Breast epithelium (tissue), 4 donors: Measurements from ENCODE around the gene SHC3. TPM values are rescaled to one million over a fixed set of nuclear protein-coding genes. Genes with fewer than 3 reads are reported as not detected.

Source experiments
- DNase-seq, 2 donors: peaks; one replicate each; pipeline ENCODE4 v3.0.0-alpha.2; 2019; ENCODE audit warnings: low spot score in 2 of 2
- H3K27ac ChIP-seq, 2 donors: fragments of 200-600 bp; sonication (generic) in 1 of 2; one replicate each; pipeline ENCODE4 v1.5.1; 2016 to 2019; ENCODE audit warnings: mild to moderate bottlenecking in 1 of 2
- H3K27me3 ChIP-seq, 2 donors: fragments of 200-600 bp; sonication (generic) in 1 of 2; one replicate each; pipeline versions ENCODE4 v1.5.1 to v1.6.0; 2017 to 2019; ENCODE audit warnings: control low read depth in 1 of 2, mild to moderate bottlenecking in 1 of 2
- H3K36me3 ChIP-seq: fragments of 200-600 bp; one replicate; pipeline ENCODE4 v1.5.1; 2019
- H3K4me1 ChIP-seq, 2 donors: fragments of 200-600 bp; sonication (generic); one replicate each; pipeline ENCODE4 v1.5.1; 2016 to 2019; ENCODE audit warnings: control low read depth in 1 of 2
- H3K4me3 ChIP-seq, 3 donors: fragments of 200-600 bp; sonication (generic); 1 replicate in 2 of 3; 2 replicates in 1 of 3; pipeline ENCODE4 v1.5.1; 2016 to 2019; ENCODE audit warnings: mild to moderate bottlenecking in 3 of 3, moderate library complexity in 2 of 3
- H3K9me3 ChIP-seq, 2 donors: fragments of 200-600 bp; sonication (generic) in 1 of 2; one replicate each; pipeline ENCODE4 v1.5.1; 2016 to 2019; ENCODE audit warnings: control low read depth in 1 of 2
- POLR2A ChIP-seq: fragments of 450-650 bp; IDR thresholded peaks from one replicate; pipeline ENCODE4 v1.6.1; 2016; ENCODE audit warnings: antibody characterized with exemption, mild to moderate bottlenecking, moderate library complexity
- POLR2AphosphoS5 ChIP-seq, 3 donors: sonication (generic); formaldehyde crosslinking; IDR thresholded peaks; one replicate each; pipeline ENCODE4 v1.6.1; 2017; ENCODE audit warnings: antibody characterized with exemption in 3 of 3
- intact Hi-C: fragments of 100-400 bp; cut with DNase I; formaldehyde crosslinking; loops from one replicate; pipeline ENCODE4 v1.15.1; 2023; ENCODE audit warnings: low total_unique reads
- total RNA-seq, 3 donors: library from RNA; depleted of rRNA; stranded (reverse); fragments of >200 nt; gene quantifications; one replicate each; pipeline ENCODE4 v1.1.0, GENCODE V29; 2016
- TF ChIP-seq, protein P1 (sequence below), 3 donors: fragments of 450-650 bp; IDR thresholded peaks; one replicate each; pipeline ENCODE4 v1.5.1; 2016 to 2017; ENCODE audit warnings: antibody characterized with exemption in 3 of 3, mild to moderate bottlenecking in 3 of 3, moderate library complexity in 3 of 3

SHC3 gene
- total RNA-seq, 3 donors from 2014 or later, result 1.0 to 6.7 (median 2.3) TPM

DNA sequence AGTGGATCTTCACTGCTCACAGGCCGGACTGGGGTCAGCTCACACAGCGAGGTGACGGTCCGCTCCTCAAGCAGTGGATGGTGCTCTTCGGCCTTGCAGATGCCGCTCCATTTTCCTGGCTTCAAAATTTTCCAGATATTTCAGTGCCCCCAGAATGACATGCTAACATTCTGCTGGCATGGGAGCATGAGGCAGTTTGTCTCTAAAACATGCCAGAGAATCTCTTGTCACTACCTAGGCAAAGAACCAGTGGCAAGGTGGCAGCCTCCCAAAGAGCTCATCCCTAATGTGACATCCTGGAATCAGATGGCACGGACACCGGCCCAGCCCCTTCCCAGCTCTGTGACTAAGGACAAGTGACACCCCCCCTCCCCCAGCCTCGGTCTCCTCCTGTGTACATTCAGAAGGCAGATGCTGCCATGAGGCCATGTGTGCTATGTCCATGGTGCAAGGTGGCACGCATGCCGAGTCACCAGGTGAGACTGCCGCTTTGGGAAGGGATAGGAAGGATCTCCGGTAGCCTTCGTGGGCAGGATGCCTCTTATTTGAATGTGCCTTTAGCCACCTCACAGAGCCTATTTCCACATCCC, 184.7 kb downstream of the SHC3 start:
- H3K27ac ChIP-seq, result no peak overlapping the region
- peak in 1 of 2 donors; percentile 18 for DNase-seq
- no peaks in the 10 kb centered on the region for H3K27me3 ChIP-seq
- no peak for TF ChIP-seq POLR2AphosphoS5 (IDR thresholded peaks at IDR 0.05)
- TF ChIP-seq POLR2A, result no peak
- TF ChIP-seq, protein P1, sequence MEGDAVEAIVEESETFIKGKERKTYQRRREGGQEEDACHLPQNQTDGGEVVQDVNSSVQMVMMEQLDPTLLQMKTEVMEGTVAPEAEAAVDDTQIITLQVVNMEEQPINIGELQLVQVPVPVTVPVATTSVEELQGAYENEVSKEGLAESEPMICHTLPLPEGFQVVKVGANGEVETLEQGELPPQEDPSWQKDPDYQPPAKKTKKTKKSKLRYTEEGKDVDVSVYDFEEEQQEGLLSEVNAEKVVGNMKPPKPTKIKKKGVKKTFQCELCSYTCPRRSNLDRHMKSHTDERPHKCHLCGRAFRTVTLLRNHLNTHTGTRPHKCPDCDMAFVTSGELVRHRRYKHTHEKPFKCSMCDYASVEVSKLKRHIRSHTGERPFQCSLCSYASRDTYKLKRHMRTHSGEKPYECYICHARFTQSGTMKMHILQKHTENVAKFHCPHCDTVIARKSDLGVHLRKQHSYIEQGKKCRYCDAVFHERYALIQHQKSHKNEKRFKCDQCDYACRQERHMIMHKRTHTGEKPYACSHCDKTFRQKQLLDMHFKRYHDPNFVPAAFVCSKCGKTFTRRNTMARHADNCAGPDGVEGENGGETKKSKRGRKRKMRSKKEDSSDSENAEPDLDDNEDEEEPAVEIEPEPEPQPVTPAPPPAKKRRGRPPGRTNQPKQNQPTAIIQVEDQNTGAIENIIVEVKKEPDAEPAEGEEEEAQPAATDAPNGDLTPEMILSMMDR (IDR thresholded peaks at IDR 0.05), result no peak
- H3K9me3 ChIP-seq, result no peaks in the 10 kb centered on the region
- H3K4me3 ChIP-seq, result peak overlapping the region in 1 of 3 donors; percentile 13
- H3K4me1 ChIP-seq, result peaks cover 0 to 3% of the 10 kb centered on the region in 2 donors
- intact Hi-C loops, result no loop called here
- no peaks in the 10 kb centered on the region for H3K36me3 ChIP-seq

DNA sequence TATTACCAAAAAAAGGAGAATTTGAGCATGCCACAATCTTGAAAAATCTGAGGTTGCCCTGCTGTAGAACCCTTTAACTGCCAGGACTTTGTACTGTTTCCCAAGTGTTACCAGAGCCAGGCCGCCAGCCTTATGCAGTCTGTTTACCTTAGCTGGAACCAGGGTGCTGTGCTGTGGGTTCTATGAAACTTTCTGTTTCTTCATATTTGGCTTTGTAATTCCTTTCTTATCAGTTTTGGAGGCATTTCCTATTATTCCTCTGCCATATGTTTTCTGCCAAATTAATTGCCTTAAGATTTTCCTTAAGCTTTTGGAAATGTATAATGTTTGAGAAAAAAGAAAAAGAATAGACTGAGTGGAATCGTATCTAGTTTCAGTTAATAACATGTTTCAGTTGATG, 185.3 kb downstream of the SHC3 start:
- Histone ChIP-seq H3K4me1 (peaks cover 0 to 3% of the 10 kb centered on the region in 2 donors), H3K36me3 (no peaks in the 10 kb centered on the region), H3K27me3 (no peaks in the 10 kb centered on the region), H3K27ac (no peak overlapping the region), H3K4me3 (peak overlapping the region in 2 of 3 donors; percentile 63 to 70), H3K9me3 (no peaks in the 10 kb centered on the region)
- no peak for DNase-seq
- TF ChIP-seq, protein P1 (IDR thresholded peaks at IDR 0.05), result no peak
- no peak for TF ChIP-seq POLR2AphosphoS5 (IDR thresholded peaks at IDR 0.05)
- no peak for TF ChIP-seq POLR2A
- intact Hi-C loops, result no loop called here

DNA sequence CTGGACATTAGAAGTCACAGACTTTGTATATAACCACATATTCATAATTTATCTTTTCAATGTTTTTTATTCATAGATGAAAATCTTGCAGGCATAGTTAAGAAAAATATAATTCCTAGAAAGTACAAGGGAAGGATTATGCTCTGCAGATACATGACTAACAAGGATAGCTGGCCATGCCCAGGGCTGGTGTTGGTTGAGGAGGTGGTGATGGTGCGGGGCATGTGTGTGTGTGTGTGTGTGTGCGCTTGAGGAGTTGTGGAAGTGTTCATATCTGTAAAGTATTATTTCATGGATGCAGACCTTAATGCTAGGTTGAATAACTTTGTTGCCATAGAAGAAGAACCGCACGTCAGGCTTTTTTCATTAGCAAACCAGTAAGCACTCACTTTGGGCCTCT, 186.1 kb downstream of the SHC3 start:
- no peak for DNase-seq
- H3K4me1 ChIP-seq, result peaks cover 0 to 3% of the 10 kb centered on the region in 2 donors
- H3K27me3 ChIP-seq, result no peaks in the 10 kb centered on the region
- intact Hi-C loops, result no loop called here
- no peaks in the 10 kb centered on the region for H3K9me3 ChIP-seq
- no peaks in the 10 kb centered on the region for H3K36me3 ChIP-seq
- no peak overlapping the region for H3K27ac ChIP-seq
- TF ChIP-seq POLR2A (no peak), POLR2AphosphoS5 (IDR thresholded peaks at IDR 0.05) (no peak)
- TF ChIP-seq, protein P1 (IDR thresholded peaks at IDR 0.05), result no peak
- peak overlapping the region; percentile 63 to 77 (median 70) for H3K4me3 ChIP-seq

DNA sequence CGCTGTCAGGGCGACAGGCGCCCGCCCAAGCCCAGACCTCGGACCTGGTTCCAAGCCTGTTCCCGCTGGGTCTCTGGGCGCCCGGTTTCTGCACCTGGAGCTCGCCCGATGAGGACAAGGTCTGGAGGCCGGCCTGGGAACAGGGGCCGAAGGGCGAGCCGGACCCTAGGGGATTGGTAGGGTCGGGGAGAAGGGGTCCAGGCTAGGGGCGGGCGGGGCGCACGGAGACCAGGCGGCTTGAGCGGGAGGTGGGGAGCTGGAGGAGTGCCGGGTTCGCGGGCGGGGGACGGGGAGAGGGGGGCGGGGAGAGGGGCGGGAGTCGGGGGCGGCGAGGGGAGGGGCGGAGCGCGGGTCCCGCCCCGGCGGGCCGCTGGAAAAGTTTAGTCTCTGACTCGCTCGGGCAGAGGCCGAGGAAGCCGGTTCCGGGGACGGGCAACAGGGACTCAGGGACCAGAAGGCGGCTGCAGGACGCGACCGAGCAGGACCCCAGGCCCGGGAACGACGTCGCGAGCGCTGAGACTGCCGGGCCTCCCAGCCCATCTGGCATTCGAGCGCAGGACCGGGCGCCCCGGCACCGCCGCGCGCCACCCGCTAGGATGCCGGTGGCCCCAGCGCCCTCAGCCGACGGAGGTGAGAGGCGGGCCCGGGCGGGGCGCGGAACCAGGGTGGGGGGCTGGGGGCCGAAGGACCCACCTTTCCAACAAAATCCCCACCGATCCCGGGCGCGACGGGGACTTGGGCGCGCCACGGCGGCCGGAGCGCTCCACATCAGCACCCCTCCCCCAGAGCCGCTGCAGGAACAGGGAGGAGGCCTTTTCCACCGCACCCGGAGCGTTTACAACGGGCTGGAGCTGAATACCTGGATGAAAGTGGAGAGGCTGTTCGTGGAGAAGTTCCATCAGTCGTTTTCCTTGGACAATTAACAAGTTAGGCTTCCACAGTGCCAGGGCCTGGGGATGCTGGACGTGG, 187.3 kb downstream of the SHC3 start, which contains the start of gene S1PR3:
Gene S1PR3, plus strand, starts transcription at position 403 of the 969 bp plus-strand sequence. CDS start 9,733 bp downstream, outside the sequence.
- DNase-seq, result no peak
- intact Hi-C loops, result no loop called here

More for the DNA sequence above, 187.3 kb downstream of the SHC3 start, which contains the start of gene S1PR3:
- H3K27me3 ChIP-seq, result no peaks in the 10 kb centered on the region
- H3K9me3 ChIP-seq, result no peaks in the 10 kb centered on the region
- peak within 1 kb of the TSS; percentile 63 to 77 (median 70) for H3K4me3 ChIP-seq
- H3K36me3 ChIP-seq, result no peaks in the 10 kb centered on the region
- peaks cover 0 to 3% of the 10 kb centered on the region in 2 donors for H3K4me1 ChIP-seq
- no peak for TF ChIP-seq POLR2A
- no peak for TF ChIP-seq POLR2AphosphoS5 (IDR thresholded peaks at IDR 0.05)
- TF ChIP-seq, protein P1 (IDR thresholded peaks at IDR 0.05), result peak in 1 of 3 donors; percentile 12
- H3K27ac ChIP-seq, result peak within 1 kb of the TSS; percentile 65 to 70
